HepG2 (cell line): ENCODE results near the gene KRTAP1-3. TPM values are rescaled to one million over a fixed set of nuclear protein-coding genes. Genes with fewer than 3 reads are reported as not detected.

Experiments used
- ASH2L ChIP-seq: fragments of 300-600, 200-600 bp; sonication (generic); IDR thresholded peaks from 2 replicates; pipeline ENCODE4 v1.7.0; 2017; ENCODE audit warnings: low read depth, mild to moderate bottlenecking, moderate library complexity, mixed read lengths, low read length; ENCODE audit not compliant: insufficient read length
- FOXO1 ChIP-seq: sonication (generic); formaldehyde crosslinking; IDR thresholded peaks from 2 replicates; pipeline ENCODE4 v1.4.0; 2020; ENCODE audit warnings: missing genetic modification reagents
- HDAC2 ChIP-seq: sonication (generic); formaldehyde crosslinking; IDR thresholded peaks from 2 replicates; pipeline ENCODE4 v1.4.0; 2020; ENCODE audit warnings: missing genetic modification reagents
- ISL2 ChIP-seq: sonication (generic); formaldehyde crosslinking; IDR thresholded peaks from 2 replicates; pipeline ENCODE4 v1.5.0; 2020; ENCODE audit warnings: missing genetic modification reagents
- MIXL1 ChIP-seq: IDR thresholded peaks from 2 replicates; pipeline ENCODE4 v1.6.1; 2016
- NR2F2 ChIP-seq: IDR thresholded peaks from 2 replicates; pipeline ENCODE4 v1.6.1; 2012; ENCODE audit warnings: low read depth, inconsistent platforms, borderline replicate concordance
- TBL1XR1 ChIP-seq: fragments of 150-350 bp; IDR thresholded peaks from 2 replicates; pipeline ENCODE4 v1.6.1; 2014; ENCODE audit warnings: borderline replicate concordance, low read length; ENCODE audit not compliant: partially characterized antibody
- THAP11 ChIP-seq: IDR thresholded peaks from 2 replicates; pipeline ENCODE4 v1.6.1; 2016; ENCODE audit warnings: missing biosample characterization, missing genetic modification reagents
- ZSCAN29 ChIP-seq: sonication (generic); formaldehyde crosslinking; conservative IDR thresholded peaks from 2 replicates; pipeline ENCODE4 v1.4.0; 2020; ENCODE audit warnings: mild to moderate bottlenecking, missing genetic modification reagents
- polyA plus RNA-seq, 8 experiments: library from polyadenylated mRNA; depleted of rRNA in 3 of 8; stranded (reverse) in 7 of 8; unstranded in 1 of 8; fragments of >200 nt; fragmentation: Illumina TruSeq in 4 of 8; extraction: Trizol in 4 of 8; gene quantifications; 2 replicates each; pipeline versions ENCODE4 v1.2.1 to v1.2.3, GENCODE V29; 2011 to 2016; ENCODE audit warnings: low read depth in 4 of 8, missing spikeins in 1 of 8, mixed read lengths in 1 of 8; ENCODE audit not compliant: insufficient read depth in 1 of 8
- total RNA-seq, 5 experiments: library from RNA; depleted of rRNA; stranded (reverse); fragments of >200 nt; fragmentation: Illumina TruSeq; extraction: Trizol; gene quantifications; 2 replicates each; pipeline ENCODE4 v1.2.3, GENCODE V29; 2016; ENCODE audit warnings: low read depth in 1 of 5
- TF ChIP-seq, protein P1 (sequence below): sonication (generic); formaldehyde crosslinking; IDR thresholded peaks from 2 replicates; pipeline ENCODE4 v1.4.0; 2020; ENCODE audit warnings: mild to moderate bottlenecking, missing genetic modification reagents, borderline replicate concordance
- TF ChIP-seq, protein P2 (sequence below): IDR thresholded peaks from 2 replicates; pipeline ENCODE4 v1.6.1; 2012; ENCODE audit warnings: low read depth, low read length, improper control_type of control experiment
- TF ChIP-seq, protein P3 (sequence below): sonication (generic); formaldehyde crosslinking; IDR thresholded peaks from 2 replicates; pipeline ENCODE4 v1.4.0; 2020; ENCODE audit warnings: missing genetic modification reagents, borderline replicate concordance
- TF ChIP-seq, protein P4 (sequence below): sonication (generic); formaldehyde crosslinking; IDR thresholded peaks from 2 replicates; pipeline ENCODE4 v1.4.0; 2020; ENCODE audit warnings: missing genetic modification reagents
- TF ChIP-seq, protein P5 (sequence below): sonication (generic); formaldehyde crosslinking; IDR thresholded peaks from 2 replicates; pipeline ENCODE4 v1.4.0; 2020; ENCODE audit warnings: missing genetic modification reagents, mild to moderate bottlenecking, borderline replicate concordance

KRTAP1-3 gene
- total and polyA plus RNA-seq, 2 of the 13 experiments (the other 11 are each of a cell fraction or from before 2014, with no cell fraction given): not detected

DNA sequence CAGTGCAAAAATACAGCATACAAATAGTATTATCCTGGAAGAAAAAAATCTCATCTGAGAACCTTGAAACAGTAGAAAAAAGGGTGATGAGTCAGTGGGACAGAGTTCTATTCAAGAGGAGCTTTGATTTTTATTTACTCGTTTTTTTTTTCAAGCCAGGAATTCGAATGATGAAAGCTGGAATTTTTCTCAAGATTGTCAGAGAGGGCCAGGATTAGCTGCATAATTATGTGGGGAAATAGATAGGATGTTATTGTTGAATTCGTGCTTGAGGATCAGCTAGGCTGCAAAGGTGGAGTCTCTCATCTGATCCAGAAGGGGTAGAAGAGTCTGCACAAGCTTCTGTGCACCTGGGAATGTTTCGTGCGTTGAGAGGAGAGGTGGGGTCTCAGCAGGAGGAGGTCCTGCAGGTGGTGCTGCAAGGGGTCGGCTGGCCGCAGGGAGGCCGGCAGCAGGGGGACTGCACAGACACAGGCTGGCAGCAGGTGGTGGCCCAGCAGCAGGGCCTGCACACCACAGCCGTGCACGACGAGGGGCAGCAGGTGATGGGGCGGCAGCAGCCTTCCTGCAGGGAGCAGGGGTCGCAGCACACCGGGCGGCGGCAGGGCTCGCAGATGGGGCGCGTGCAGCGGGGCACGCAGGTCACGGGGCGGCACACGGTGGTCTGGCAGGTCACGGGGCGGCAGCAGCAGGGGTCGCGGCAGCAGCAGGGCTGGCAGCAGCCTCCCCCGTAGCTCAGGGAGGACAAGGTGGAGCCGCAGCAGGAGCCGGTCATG, 24.8 kb upstream of the KRTAP1-3 start (continued):
- TF ChIP-seq, protein P1, sequence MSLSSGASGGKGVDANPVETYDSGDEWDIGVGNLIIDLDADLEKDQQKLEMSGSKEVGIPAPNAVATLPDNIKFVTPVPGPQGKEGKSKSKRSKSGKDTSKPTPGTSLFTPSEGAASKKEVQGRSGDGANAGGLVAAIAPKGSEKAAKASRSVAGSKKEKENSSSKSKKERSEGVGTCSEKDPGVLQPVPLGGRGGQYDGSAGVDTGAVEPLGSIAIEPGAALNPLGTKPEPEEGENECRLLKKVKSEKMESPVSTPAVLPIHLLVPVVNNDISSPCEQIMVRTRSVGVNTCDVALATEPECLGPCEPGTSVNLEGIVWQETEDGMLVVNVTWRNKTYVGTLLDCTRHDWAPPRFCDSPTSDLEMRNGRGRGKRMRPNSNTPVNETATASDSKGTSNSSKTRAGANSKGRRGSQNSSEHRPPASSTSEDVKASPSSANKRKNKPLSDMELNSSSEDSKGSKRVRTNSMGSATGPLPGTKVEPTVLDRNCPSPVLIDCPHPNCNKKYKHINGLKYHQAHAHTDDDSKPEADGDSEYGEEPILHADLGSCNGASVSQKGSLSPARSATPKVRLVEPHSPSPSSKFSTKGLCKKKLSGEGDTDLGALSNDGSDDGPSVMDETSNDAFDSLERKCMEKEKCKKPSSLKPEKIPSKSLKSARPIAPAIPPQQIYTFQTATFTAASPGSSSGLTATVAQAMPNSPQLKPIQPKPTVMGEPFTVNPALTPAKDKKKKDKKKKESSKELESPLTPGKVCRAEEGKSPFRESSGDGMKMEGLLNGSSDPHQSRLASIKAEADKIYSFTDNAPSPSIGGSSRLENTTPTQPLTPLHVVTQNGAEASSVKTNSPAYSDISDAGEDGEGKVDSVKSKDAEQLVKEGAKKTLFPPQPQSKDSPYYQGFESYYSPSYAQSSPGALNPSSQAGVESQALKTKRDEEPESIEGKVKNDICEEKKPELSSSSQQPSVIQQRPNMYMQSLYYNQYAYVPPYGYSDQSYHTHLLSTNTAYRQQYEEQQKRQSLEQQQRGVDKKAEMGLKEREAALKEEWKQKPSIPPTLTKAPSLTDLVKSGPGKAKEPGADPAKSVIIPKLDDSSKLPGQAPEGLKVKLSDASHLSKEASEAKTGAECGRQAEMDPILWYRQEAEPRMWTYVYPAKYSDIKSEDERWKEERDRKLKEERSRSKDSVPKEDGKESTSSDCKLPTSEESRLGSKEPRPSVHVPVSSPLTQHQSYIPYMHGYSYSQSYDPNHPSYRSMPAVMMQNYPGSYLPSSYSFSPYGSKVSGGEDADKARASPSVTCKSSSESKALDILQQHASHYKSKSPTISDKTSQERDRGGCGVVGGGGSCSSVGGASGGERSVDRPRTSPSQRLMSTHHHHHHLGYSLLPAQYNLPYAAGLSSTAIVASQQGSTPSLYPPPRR: peak; percentile 70; the same call in 1 of the 2 replicates
- TF ChIP-seq MIXL1 (CRISPR knock-in tag): peak; percentile 78
- TF ChIP-seq, protein P2, sequence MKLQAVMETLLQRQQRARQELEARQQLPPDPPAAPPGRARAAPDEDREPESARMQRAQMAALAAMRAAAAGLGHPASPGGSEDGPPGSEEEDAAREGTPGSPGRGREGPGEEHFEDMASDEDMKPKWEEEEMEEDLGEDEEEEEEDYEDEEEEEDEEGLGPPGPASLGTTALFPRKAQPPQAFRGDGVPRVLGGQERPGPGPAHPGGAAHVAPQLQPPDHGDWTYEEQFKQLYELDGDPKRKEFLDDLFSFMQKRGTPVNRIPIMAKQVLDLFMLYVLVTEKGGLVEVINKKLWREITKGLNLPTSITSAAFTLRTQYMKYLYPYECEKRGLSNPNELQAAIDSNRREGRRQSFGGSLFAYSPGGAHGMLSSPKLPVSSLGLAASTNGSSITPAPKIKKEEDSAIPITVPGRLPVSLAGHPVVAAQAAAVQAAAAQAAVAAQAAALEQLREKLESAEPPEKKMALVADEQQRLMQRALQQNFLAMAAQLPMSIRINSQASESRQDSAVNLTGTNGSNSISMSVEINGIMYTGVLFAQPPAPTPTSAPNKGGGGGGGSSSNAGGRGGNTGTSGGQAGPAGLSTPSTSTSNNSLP: peak; percentile 98
- TF ChIP-seq ISL2 (CRISPR knock-in tag): peak; percentile 98
- TF ChIP-seq NR2F2: peak; percentile 49; the same call in 1 of the 2 replicates
- TF ChIP-seq ASH2L: peak; percentile 22
- TF ChIP-seq, protein P3, sequence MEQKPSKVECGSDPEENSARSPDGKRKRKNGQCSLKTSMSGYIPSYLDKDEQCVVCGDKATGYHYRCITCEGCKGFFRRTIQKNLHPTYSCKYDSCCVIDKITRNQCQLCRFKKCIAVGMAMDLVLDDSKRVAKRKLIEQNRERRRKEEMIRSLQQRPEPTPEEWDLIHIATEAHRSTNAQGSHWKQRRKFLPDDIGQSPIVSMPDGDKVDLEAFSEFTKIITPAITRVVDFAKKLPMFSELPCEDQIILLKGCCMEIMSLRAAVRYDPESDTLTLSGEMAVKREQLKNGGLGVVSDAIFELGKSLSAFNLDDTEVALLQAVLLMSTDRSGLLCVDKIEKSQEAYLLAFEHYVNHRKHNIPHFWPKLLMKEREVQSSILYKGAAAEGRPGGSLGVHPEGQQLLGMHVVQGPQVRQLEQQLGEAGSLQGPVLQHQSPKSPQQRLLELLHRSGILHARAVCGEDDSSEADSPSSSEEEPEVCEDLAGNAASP (CRISPR knock-in tag): 0 out of 2 replicates have a peak, but pooled peaks have one; percentile 22
- TF ChIP-seq, protein P4, sequence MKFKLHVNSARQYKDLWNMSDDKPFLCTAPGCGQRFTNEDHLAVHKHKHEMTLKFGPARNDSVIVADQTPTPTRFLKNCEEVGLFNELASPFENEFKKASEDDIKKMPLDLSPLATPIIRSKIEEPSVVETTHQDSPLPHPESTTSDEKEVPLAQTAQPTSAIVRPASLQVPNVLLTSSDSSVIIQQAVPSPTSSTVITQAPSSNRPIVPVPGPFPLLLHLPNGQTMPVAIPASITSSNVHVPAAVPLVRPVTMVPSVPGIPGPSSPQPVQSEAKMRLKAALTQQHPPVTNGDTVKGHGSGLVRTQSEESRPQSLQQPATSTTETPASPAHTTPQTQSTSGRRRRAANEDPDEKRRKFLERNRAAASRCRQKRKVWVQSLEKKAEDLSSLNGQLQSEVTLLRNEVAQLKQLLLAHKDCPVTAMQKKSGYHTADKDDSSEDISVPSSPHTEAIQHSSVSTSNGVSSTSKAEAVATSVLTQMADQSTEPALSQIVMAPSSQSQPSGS: 0 out of 2 replicates have a peak, but pooled peaks have one; percentile 33
- TF ChIP-seq HDAC2: peak; percentile 65; the same call in 1 of the 2 replicates
- peak; percentile 63; the same call in 1 of the 2 replicates for TF ChIP-seq ZSCAN29 (CRISPR knock-in tag)
- 0 out of 2 replicates have a peak, but pooled peaks have one; percentile 18 for TF ChIP-seq THAP11 (CRISPR knock-in tag)
- peak; percentile 34; the same call in 1 of the 2 replicates for TF ChIP-seq FOXO1 (CRISPR knock-in tag)
- TF ChIP-seq, protein P5, sequence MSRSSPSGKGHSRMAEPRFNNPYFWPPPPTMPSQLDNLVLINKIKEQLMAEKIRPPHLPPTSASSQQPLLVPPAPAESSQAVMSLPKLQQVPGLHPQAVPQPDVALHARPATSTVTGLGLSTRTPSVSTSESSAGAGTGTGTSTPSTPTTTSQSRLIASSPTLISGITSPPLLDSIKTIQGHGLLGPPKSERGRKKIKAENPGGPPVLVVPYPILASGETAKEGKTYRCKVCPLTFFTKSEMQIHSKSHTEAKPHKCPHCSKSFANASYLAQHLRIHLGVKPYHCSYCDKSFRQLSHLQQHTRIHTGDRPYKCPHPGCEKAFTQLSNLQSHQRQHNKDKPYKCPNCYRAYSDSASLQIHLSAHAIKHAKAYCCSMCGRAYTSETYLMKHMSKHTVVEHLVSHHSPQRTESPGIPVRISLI (CRISPR knock-in tag): peak; percentile 97
- TF ChIP-seq TBL1XR1: peak; percentile 55
